ENCODE results near the gene BNIP3.

The BNIP3 gene

DNA sequence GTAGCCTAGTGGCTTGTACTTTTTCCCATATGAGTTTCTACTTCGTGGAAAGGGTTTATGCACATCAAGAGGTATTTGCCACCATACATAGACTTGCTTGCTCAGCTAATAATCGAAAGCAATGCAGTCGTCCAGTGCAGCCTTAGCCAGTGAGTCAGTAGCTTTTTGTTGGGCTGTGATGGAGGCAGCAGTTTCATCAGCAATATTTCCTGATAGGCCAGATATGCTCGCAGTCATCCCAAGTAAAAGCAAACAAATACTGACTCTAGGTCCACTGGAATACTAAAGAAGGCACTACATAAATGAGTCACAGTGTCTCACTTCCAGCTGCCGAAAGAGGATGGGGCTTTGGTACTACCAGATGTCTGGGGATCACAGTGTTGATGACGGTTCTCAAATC lies 2.1 kb upstream of the BNIP3 start:
- no peak overlapping the region for H3K4me3 ChIP-seq (ENCODE audit: low read depth, low read length)
- TF ChIP-seq, protein P1, sequence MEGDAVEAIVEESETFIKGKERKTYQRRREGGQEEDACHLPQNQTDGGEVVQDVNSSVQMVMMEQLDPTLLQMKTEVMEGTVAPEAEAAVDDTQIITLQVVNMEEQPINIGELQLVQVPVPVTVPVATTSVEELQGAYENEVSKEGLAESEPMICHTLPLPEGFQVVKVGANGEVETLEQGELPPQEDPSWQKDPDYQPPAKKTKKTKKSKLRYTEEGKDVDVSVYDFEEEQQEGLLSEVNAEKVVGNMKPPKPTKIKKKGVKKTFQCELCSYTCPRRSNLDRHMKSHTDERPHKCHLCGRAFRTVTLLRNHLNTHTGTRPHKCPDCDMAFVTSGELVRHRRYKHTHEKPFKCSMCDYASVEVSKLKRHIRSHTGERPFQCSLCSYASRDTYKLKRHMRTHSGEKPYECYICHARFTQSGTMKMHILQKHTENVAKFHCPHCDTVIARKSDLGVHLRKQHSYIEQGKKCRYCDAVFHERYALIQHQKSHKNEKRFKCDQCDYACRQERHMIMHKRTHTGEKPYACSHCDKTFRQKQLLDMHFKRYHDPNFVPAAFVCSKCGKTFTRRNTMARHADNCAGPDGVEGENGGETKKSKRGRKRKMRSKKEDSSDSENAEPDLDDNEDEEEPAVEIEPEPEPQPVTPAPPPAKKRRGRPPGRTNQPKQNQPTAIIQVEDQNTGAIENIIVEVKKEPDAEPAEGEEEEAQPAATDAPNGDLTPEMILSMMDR (IDR thresholded peaks at IDR 0.05; ENCODE audit: low read depth, low read length, missing control alignments): no peak
- DNase-seq (ENCODE audit: low read depth): peak; percentile 19
- in situ Hi-C loops (cut with HindIII; ENCODE audit: low sequenced_read_pairs): loop anchor here (5.0 kb wide), 1 partner anchor 86 kb away; no protein-coding TSS in a partner anchor

DNA sequence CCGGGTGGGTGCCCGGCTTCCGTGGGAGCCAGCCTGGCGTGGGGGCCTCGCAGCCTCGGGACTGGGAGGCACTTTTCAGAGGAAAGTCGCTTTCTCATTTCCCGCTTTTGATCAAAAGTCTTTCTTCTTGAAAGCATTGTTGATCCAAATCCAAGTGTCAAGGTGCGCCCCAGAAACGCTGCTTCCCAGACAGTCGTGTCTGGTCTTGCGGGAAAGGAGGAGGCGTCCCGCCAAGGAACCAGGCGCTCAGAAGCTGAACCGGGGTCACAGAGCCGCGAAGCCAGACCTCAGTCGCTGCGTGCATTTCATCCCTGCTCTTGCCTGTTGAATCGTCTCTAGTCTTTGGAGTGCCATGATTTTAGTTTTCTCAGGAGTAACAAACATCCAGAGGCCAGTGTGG lies 1.1 kb upstream of the BNIP3 start:
- in situ Hi-C loops (cut with HindIII; ENCODE audit: low sequenced_read_pairs): loop anchor here (5.0 kb wide), 1 partner anchor 85 kb away; no protein-coding TSS in a partner anchor
- DNase-seq (ENCODE audit: low read depth): no peak
- H3K4me3 ChIP-seq (ENCODE audit: low read depth, low read length): peak overlapping the region; percentile 88

DNA sequence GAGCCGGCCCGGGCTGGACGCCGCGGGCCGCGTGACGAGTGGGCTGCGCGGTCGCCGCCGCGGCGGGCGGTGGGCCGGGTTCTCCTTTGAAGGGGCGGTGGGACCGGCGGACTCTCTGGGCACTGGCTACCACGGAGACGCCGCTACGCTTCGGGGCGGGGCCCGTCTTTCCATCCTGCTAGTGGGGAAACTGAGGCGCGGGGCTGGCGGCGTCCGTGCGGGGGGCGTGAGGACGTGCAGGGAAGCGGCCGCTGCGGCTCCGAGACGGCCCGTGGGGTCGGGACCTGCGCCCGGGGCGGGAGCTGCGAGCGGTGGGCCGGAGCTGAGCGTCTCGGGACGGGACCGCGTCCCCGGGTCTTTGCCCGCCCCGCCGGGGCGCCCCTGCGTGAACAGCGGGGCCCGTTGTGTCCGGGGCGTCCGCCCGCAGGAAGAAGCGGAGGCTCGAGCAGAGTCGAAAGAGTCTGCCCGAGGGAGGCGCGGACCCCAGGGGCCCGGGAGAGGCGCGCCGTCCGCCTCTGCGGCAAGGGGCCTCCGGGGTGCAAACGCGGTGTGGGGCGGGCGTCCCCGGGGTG lies 548 bp upstream of the BNIP3 start:
- in situ Hi-C loops (cut with HindIII; ENCODE audit: low sequenced_read_pairs): loop anchor here (5.0 kb wide), 1 partner anchor 85 kb away; no protein-coding TSS in a partner anchor
- no peak for DNase-seq (ENCODE audit: low read depth)
- TF ChIP-seq, protein P1 (IDR thresholded peaks at IDR 0.05; ENCODE audit: low read depth, low read length, missing control alignments): no peak
- peak overlapping the region; percentile 88 for H3K4me3 ChIP-seq (ENCODE audit: low read depth, low read length)

More for the DNA sequence above, 1.1 kb upstream of the BNIP3 start:
- TF ChIP-seq, protein P1 (IDR thresholded peaks at IDR 0.05; ENCODE audit: low read depth, low read length, missing control alignments): no peak

DNA sequence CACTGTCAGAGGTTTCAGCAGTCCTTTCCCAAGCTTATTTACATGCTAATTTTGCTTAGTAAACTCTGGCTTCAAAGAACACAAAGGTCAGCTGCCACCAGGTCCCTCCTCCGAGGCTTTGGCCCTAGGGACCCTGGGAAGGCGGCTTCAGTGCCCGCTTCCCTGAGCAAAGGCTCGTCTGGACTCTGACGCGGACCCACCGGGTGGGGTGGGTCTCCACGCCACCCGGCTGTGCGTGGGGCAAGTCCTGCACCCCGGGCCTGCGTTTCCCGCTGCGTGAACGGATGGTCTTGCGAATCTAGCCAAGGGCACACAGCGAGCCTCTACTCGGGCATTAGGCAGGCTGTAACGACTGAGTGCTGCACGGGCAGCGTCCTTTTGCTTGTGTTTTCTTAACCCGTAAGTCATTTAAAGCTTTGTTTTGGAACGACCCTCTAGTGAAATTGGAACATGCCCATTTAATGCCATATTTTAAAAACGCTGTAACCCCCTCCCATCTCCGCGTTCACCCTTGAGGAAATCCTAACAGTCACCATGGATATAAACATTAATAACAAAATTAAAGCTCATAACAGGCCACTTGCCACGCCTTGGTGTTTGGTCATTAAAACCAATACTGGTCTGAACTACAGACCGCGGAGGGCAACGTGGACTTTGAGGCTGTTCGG lies 828 bp downstream of the BNIP3 start:
- DNase-seq (ENCODE audit: low read depth): no peak

DNA sequence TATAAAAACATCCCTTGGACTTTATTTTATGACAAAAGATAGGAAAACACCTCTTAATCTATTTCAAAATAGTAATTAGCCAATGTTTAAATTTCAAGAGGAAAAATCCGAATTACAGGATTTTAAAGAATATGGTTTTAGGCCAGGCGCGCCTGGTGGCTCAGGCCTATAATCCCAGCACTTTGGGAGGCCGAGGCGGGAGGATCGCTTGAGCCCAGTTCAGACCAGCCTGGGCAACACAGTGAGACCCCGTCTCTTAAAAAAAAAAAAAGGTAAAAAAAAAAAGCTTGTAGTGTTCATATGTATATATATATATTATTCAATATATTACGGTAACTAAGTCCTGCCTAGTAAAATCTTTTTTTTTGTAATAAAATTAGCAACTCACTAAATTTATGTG lies 1.4 kb downstream of the BNIP3 start:
- H3K4me3 ChIP-seq (ENCODE audit: low read depth, low read length): peak overlapping the region; percentile 88
- in situ Hi-C loops (cut with HindIII; ENCODE audit: low sequenced_read_pairs): loop anchor here (5.0 kb wide), 1 partner anchor 83 kb away; no protein-coding TSS in a partner anchor
- no peak for DNase-seq (ENCODE audit: low read depth)
- TF ChIP-seq, protein P1 (IDR thresholded peaks at IDR 0.05; ENCODE audit: low read depth, low read length, missing control alignments): no peak

More for the DNA sequence above, 828 bp downstream of the BNIP3 start:
- in situ Hi-C loops (cut with HindIII; ENCODE audit: low sequenced_read_pairs): loop anchor here (5.0 kb wide), 1 partner anchor 84 kb away; no protein-coding TSS in a partner anchor
- H3K4me3 ChIP-seq (ENCODE audit: low read depth, low read length): peak overlapping the region; percentile 88
- TF ChIP-seq, protein P1 (IDR thresholded peaks at IDR 0.05; ENCODE audit: low read depth, low read length, missing control alignments): no peak

DNA sequence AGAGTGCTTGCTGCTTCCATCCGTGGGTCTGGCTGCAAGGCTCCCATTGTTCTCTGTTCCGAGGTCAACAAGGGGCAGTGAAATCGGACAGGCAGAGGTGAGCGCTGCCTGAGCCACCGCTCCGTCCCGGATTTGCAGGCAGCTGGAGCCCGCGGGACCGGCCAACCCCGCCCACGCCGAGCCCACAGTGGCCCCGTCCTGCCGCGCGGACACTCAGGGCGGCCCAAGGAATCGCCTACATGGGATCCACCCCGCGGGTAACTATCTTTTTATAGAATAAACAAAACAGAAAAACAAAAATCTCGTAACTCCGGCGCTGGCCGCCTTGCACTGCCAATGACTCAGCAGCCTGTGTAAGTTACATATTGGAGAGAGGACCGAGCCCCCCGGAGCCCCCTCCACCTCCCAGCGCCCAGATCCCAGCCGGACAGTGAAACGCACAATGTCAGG lies 1.9 kb downstream of the BNIP3 start:
- peak overlapping the region; percentile 88 for H3K4me3 ChIP-seq (ENCODE audit: low read depth, low read length)

More for the DNA sequence above, 1.9 kb downstream of the BNIP3 start:
- TF ChIP-seq, protein P1 (IDR thresholded peaks at IDR 0.05; ENCODE audit: low read depth, low read length, missing control alignments): no peak
- in situ Hi-C loops (cut with HindIII; ENCODE audit: low sequenced_read_pairs): loop anchor here (5.0 kb wide), 1 partner anchor 83 kb away; no protein-coding TSS in a partner anchor
- no peak for DNase-seq (ENCODE audit: low read depth)

Measured in astrocyte of the cerebellum (primary cell).